WTC11 (cell line): Measurements from ENCODE around the gene RGMA. TPM values are rescaled to one million over a fixed set of nuclear protein-coding genes. Genes with fewer than 3 reads are reported as not detected.
A peak's percentile ranks its signal among the peaks of the same experiment; 100 is the strongest.

Experiments used
- ATAC-seq: fragments of 200-7000 bp; cut with Tn5 transposase; 2 replicates; pipeline ENCODE4 v1.10.0; 2021; ENCODE audit warnings: mild to moderate bottlenecking, moderate library complexity
- CTCF ChIA-PET: fragments of 300-600 bp; sonication (Branson Sonifier 250); formaldehyde crosslinking; loops from one replicate; lab custom pipeline; 2021; ENCODE audit warnings: antibody characterized with exemption; lab: Charles Lee
- POLR2A ChIA-PET: fragments of 350-600 bp; sonication (Branson Sonifier 250); formaldehyde crosslinking; loops from one replicate; lab custom pipeline; 2021; ENCODE audit warnings: antibody characterized with exemption; lab: Charles Lee
- DNase-seq: peaks from one replicate; pipeline ENCODE4 v3.0.0; 2021; ENCODE audit warnings: low spot score
- H3K27ac Mint-ChIP-seq: 2 replicates; pipeline ENCODE4 v1.8.0; 2021; ENCODE audit warnings: mixed read lengths
- H3K27me3 Mint-ChIP-seq: 2 replicates; pipeline ENCODE4 v1.8.0; 2021; ENCODE audit warnings: low read depth, mild to moderate bottlenecking, moderate library complexity, mixed read lengths
- H3K36me3 Mint-ChIP-seq: 2 replicates; pipeline ENCODE4 v1.8.0; 2021; ENCODE audit warnings: mixed read lengths
- H3K4me1 Mint-ChIP-seq: 2 replicates; pipeline ENCODE4 v1.8.0; 2022; ENCODE audit warnings: mixed read lengths
- H3K4me3 Mint-ChIP-seq: 2 replicates; pipeline ENCODE4 v1.8.0; 2021; ENCODE audit warnings: mild to moderate bottlenecking, moderate library complexity, mixed read lengths
- H3K9me3 Mint-ChIP-seq: 2 replicates; pipeline ENCODE4 v1.8.0; 2021; ENCODE audit warnings: mixed read lengths
- FOXP1 ChIP-seq: sonication (generic); formaldehyde crosslinking; IDR thresholded peaks from 2 replicates; pipeline ENCODE4 v1.8.0; 2022; ENCODE audit warnings: missing genetic modification reagents, mild to moderate bottlenecking, moderate library complexity, borderline replicate concordance
- NFATC4 ChIP-seq: fragments of 250-450 bp; sonication (Bioruptor Pico); IDR thresholded peaks from 2 replicates; pipeline ENCODE4 v1.9.0; 2021; ENCODE audit warnings: mild to moderate bottlenecking
- SP1 ChIP-seq: sonication (generic); formaldehyde crosslinking; conservative IDR thresholded peaks from 2 replicates; pipeline ENCODE4 v1.8.1; 2022; ENCODE audit warnings: missing genetic modification reagents
- TCF7 ChIP-seq: sonication (generic); formaldehyde crosslinking; IDR thresholded peaks from 2 replicates; pipeline ENCODE4 v1.8.0; 2022; ENCODE audit warnings: mild to moderate bottlenecking, low read depth, missing genetic modification reagents, moderate library complexity
- TP53 ChIP-seq: sonication (generic); formaldehyde crosslinking; IDR thresholded peaks from 2 replicates; pipeline ENCODE4 v1.8.1; 2023; ENCODE audit warnings: mild to moderate bottlenecking, missing genetic modification reagents
- ZBTB21 ChIP-seq: sonication (generic); formaldehyde crosslinking; IDR thresholded peaks from 2 replicates; pipeline ENCODE4 v1.8.1; 2023; ENCODE audit warnings: mild to moderate bottlenecking, missing genetic modification reagents, borderline replicate concordance
- ZNF138 ChIP-seq: sonication (generic); formaldehyde crosslinking; conservative IDR thresholded peaks from 2 replicates; pipeline ENCODE4 v1.8.1; 2022; ENCODE audit warnings: mild to moderate bottlenecking, moderate library complexity, missing genetic modification reagents
- ZNF281 ChIP-seq: sonication (generic); formaldehyde crosslinking; IDR thresholded peaks from 2 replicates; pipeline ENCODE4 v1.8.0; 2023; ENCODE audit warnings: mild to moderate bottlenecking, missing genetic modification reagents
- ZNF396 ChIP-seq: fragments of 250-450 bp; sonication (Bioruptor Pico); IDR thresholded peaks from 2 replicates; pipeline ENCODE4 v1.8.0; 2021; ENCODE audit warnings: mild to moderate bottlenecking, moderate library complexity, borderline replicate concordance
- total RNA-seq: library from RNA; stranded (reverse); gene quantifications from 3 replicates; pipeline ENCODE4 v1.2.3, GENCODE V29; 2021
- TF ChIP-seq, protein P1 (sequence below): sonication (generic); formaldehyde crosslinking; IDR thresholded peaks from 2 replicates; pipeline ENCODE4 v1.8.0; 2022; ENCODE audit warnings: mild to moderate bottlenecking, missing genetic modification reagents
- TF ChIP-seq, protein P2 (sequence below): sonication (generic); formaldehyde crosslinking; IDR thresholded peaks from 2 replicates; pipeline ENCODE4 v1.8.1; 2022; ENCODE audit warnings: mild to moderate bottlenecking, missing genetic modification reagents, moderate library complexity, borderline replicate concordance
- TF ChIP-seq, protein P3 (sequence below): sonication (generic); formaldehyde crosslinking; IDR thresholded peaks from 2 replicates; pipeline ENCODE4 v1.8.1; 2023; ENCODE audit warnings: mild to moderate bottlenecking, moderate library complexity, missing genetic modification reagents
- TF ChIP-seq, protein P4 (sequence below): sonication (generic); formaldehyde crosslinking; IDR thresholded peaks from 2 replicates; pipeline ENCODE4 v1.8.1; 2022; ENCODE audit warnings: mild to moderate bottlenecking, moderate library complexity, missing genetic modification reagents
- TF ChIP-seq, protein P5 (sequence below): sonication (generic); formaldehyde crosslinking; IDR thresholded peaks from 2 replicates; pipeline ENCODE4 v1.8.1; 2022; ENCODE audit warnings: missing genetic modification reagents, borderline replicate concordance

RGMA gene
- total RNA-seq, 1 experiment from 2014 or later = 47.2 TPM

DNA sequence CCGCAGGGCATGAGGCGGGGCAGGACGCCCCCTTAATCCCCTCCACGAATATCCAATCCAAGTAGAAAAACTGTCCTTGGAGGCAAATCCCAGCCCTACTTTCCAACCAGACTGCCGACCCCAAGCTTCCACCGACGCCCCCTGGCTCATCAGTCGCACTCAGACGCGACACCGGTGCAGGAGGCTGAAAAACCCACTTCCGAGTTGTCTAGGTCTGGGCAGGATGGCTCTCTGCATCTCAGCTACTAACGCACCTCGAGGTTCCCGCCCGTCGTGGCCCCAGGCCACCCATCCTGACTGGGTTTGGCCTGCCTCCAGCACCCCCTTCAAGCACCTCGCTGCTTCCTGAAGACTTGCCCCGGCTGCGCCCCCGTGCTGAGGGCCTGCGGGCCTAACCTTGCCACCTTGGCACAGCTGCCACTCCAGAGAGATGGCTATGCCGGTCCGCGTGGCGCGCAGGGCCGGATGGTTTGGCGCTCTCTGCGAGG is 15.5 kb downstream of the RGMA start:
- POLR2A ChIA-PET = interaction anchor here (1.2 to 1.3 kb wide), 2 partner anchors 13 to 15 kb away, joined by 5 read pairs; no protein-coding TSS in a partner anchor
- TF ChIP-seq TP53 = 0 out of 2 replicates have a peak, but pooled peaks have one; percentile 5
- TF ChIP-seq ZNF138 (CRISPR knock-in tag) = 0 out of 2 replicates have a peak, but pooled peaks have one; percentile 34
- TF ChIP-seq, protein P1, sequence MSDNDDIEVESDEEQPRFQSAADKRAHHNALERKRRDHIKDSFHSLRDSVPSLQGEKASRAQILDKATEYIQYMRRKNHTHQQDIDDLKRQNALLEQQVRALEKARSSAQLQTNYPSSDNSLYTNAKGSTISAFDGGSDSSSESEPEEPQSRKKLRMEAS (CRISPR knock-in tag) = peak; percentile 72
- TF ChIP-seq, protein P2, sequence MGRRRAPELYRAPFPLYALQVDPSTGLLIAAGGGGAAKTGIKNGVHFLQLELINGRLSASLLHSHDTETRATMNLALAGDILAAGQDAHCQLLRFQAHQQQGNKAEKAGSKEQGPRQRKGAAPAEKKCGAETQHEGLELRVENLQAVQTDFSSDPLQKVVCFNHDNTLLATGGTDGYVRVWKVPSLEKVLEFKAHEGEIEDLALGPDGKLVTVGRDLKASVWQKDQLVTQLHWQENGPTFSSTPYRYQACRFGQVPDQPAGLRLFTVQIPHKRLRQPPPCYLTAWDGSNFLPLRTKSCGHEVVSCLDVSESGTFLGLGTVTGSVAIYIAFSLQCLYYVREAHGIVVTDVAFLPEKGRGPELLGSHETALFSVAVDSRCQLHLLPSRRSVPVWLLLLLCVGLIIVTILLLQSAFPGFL = no peak
- no peak for TF ChIP-seq TCF7 (CRISPR knock-in tag)
- peak overlapping the region; percentile 84 for H3K4me3 Mint-ChIP-seq
- peaks cover 61% of the 10 kb centered on the region for H3K4me1 Mint-ChIP-seq
- CTCF ChIA-PET = interaction anchor here (0.7 to 6.6 kb wide), 5 partner anchors 14 to 258 kb away, joined by 3 to 53 read pairs (median 5); no protein-coding TSS in a partner anchor
- peak overlapping the region; percentile 89 for H3K27ac Mint-ChIP-seq
- peak; percentile 17 for ATAC-seq
- H3K27me3 Mint-ChIP-seq = peaks cover 16% of the 10 kb centered on the region
- H3K9me3 Mint-ChIP-seq = no peaks in the 10 kb centered on the region
- DNase-seq = no peak
- H3K36me3 Mint-ChIP-seq = peaks cover 3% of the 10 kb centered on the region

GRCh38 chr15:93072411-93073394 is 16.3 kb downstream of the RGMA start:
- peaks cover 16% of the 10 kb centered on the region for H3K27me3 Mint-ChIP-seq
- peak; percentile 78 for ATAC-seq
- TF ChIP-seq FOXP1 = no peak
- TF ChIP-seq, protein P2 = no peak
- TF ChIP-seq, protein P3, sequence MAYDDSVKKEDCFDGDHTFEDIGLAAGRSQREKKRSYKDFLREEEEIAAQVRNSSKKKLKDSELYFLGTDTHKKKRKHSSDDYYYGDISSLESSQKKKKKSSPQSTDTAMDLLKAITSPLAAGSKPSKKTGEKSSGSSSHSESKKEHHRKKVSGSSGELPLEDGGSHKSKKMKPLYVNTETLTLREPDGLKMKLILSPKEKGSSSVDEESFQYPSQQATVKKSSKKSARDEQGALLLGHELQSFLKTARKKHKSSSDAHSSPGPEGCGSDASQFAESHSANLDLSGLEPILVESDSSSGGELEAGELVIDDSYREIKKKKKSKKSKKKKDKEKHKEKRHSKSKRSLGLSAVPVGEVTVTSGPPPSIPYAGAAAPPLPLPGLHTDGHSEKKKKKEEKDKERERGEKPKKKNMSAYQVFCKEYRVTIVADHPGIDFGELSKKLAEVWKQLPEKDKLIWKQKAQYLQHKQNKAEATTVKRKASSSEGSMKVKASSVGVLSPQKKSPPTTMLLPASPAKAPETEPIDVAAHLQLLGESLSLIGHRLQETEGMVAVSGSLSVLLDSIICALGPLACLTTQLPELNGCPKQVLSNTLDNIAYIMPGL (CRISPR knock-in tag) = peak; percentile 37; the same call in 1 of the 2 replicates
- peak; percentile 88 for TF ChIP-seq SP1
- TF ChIP-seq, protein P4, sequence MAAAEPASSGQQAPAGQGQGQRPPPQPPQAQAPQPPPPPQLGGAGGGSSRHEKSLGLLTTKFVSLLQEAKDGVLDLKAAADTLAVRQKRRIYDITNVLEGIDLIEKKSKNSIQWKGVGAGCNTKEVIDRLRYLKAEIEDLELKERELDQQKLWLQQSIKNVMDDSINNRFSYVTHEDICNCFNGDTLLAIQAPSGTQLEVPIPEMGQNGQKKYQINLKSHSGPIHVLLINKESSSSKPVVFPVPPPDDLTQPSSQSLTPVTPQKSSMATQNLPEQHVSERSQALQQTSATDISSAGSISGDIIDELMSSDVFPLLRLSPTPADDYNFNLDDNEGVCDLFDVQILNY = peak; percentile 55; the same call in 1 of the 2 replicates
- no peak for TF ChIP-seq NFATC4
- TF ChIP-seq TP53 = 0 out of 2 replicates have a peak, but pooled peaks have one; percentile 54
- no peak for TF ChIP-seq ZNF281
- TF ChIP-seq, protein P5, sequence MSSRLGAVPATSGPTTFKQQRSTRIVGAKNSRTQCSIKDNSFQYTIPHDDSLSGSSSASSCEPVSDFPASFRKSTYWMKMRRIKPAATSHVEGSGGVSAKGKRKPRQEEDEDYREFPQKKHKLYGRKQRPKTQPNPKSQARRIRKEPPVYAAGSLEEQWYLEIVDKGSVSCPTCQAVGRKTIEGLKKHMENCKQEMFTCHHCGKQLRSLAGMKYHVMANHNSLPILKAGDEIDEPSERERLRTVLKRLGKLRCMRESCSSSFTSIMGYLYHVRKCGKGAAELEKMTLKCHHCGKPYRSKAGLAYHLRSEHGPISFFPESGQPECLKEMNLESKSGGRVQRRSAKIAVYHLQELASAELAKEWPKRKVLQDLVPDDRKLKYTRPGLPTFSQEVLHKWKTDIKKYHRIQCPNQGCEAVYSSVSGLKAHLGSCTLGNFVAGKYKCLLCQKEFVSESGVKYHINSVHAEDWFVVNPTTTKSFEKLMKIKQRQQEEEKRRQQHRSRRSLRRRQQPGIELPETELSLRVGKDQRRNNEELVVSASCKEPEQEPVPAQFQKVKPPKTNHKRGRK (CRISPR knock-in tag) = no peak
- TF ChIP-seq ZNF396 (CRISPR knock-in tag) = no peak
- TF ChIP-seq ZBTB21 = 0 out of 2 replicates have a peak, but pooled peaks have one; percentile 16
- TF ChIP-seq, all 79 proteins: peak for 5
- Mint-ChIP-seq H3K9me3 (no peaks in the 10 kb centered on the region), H3K4me3 (peak overlapping the region; percentile 97), H3K4me1 (peaks cover 67% of the 10 kb centered on the region), H3K36me3 (peaks cover 3% of the 10 kb centered on the region), H3K27ac (peak overlapping the region; percentile 92)
- peak; percentile 89 for DNase-seq
- ChIA-PET CTCF (interaction anchor here (0.6 to 6.6 kb wide), 8 partner anchors 13 to 1047 kb away, joined by 3 to 53 read pairs (median 8); no protein-coding TSS in a partner anchor), POLR2A (interaction anchor here (1.1 to 1.3 kb wide), 3 partner anchors 13 to 15 kb away, joined by 3 to 5 read pairs (median 5); no protein-coding TSS in a partner anchor)
